Gastrocnemius medialis (tissue), 4 donors: Measurements from ENCODE around the gene ZNF487.

Source experiments
- POLR2A ChIP-seq, 2 donors: fragments of 450-650 bp; IDR thresholded peaks; one replicate each; pipeline ENCODE4 v1.6.1; 2017; ENCODE audit warnings: antibody characterized with exemption in 2 of 2, mild to moderate bottlenecking in 2 of 2, moderate library complexity in 2 of 2
- TF ChIP-seq, protein P1 (sequence below), 5 experiments: fragments of 450-650 bp in 3 of 5; fragments of 200-600 bp in 2 of 5; sonication (generic) in 2 of 5; IDR thresholded peaks in 4 of 5; conservative IDR thresholded peaks in 1 of 5; 1 replicate in 4 of 5; 2 replicates in 1 of 5; pipeline ENCODE4 v1.5.1; 2016 to 2019; ENCODE audit warnings: antibody characterized with exemption in 5 of 5, mild to moderate bottlenecking in 3 of 5, moderate library complexity in 3 of 5

DNA sequence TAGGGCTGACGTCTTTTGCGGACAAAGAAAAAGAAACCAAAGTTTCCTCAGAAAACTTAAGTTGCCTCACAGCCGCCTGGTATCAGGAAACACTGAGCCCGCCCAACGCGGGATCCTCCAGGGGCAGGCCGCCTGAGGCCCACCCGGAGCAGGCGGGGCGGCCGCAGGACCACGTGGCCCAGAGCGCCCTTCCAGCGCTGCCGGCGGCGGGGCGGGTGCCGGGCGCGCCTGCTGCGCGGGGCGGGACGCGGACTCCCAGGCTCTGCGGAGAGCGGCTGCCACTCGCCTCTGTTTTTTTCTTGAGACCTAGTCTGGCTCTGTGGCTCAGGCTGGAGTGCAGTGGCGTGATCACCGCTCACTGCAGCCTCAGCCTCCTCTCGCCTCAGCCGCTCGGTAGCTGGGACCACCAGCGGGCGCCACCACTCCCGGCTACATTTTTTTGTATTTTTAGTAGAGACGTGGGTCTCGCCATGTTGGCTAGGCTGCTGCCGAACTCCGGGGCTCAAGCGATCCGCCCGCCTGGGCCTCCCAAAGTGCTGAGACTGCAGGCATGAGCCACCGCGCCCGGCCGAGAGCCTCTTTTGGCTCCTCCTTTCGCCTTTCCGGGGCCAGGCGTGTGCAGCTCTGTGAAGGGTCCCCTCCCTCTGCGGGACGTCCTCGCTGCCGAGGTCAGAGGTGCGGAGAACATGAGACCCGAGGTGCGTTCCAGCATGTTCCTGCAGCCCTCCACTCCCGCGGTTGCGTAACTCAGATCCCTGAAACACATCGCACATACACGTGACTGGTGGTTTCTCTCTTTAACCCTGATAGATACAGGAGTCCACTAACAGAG lies 16.3 kb upstream of the ZNF487 start:
- TF ChIP-seq, protein P1, sequence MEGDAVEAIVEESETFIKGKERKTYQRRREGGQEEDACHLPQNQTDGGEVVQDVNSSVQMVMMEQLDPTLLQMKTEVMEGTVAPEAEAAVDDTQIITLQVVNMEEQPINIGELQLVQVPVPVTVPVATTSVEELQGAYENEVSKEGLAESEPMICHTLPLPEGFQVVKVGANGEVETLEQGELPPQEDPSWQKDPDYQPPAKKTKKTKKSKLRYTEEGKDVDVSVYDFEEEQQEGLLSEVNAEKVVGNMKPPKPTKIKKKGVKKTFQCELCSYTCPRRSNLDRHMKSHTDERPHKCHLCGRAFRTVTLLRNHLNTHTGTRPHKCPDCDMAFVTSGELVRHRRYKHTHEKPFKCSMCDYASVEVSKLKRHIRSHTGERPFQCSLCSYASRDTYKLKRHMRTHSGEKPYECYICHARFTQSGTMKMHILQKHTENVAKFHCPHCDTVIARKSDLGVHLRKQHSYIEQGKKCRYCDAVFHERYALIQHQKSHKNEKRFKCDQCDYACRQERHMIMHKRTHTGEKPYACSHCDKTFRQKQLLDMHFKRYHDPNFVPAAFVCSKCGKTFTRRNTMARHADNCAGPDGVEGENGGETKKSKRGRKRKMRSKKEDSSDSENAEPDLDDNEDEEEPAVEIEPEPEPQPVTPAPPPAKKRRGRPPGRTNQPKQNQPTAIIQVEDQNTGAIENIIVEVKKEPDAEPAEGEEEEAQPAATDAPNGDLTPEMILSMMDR (IDR thresholded peaks at IDR 0.05 in 4 of 5, conservative IDR thresholded peaks at IDR 0.05 in 1 of 5) = peak in 1 of 5 experiments; percentile 21
- TF ChIP-seq POLR2A (IDR thresholded peaks at IDR 0.05) = peak; percentile 68 to 88
